Activated T-cell treated with anti-CD3 and anti-CD28 coated beads for 48 hours (primary cell): Measurements from ENCODE around the gene ANKS4B.
"Not testable (repeated sequence)": the region's sequence is repeated elsewhere in the genome, so short reads cannot be mapped to it uniquely, and the experiment has no call there.

Experiments
- DNase-seq: peaks from one replicate; pipeline ENCODE4 v3.0.0-alpha.2; 2020; ENCODE audit warnings: low read depth

ANKS4B gene

DNA sequence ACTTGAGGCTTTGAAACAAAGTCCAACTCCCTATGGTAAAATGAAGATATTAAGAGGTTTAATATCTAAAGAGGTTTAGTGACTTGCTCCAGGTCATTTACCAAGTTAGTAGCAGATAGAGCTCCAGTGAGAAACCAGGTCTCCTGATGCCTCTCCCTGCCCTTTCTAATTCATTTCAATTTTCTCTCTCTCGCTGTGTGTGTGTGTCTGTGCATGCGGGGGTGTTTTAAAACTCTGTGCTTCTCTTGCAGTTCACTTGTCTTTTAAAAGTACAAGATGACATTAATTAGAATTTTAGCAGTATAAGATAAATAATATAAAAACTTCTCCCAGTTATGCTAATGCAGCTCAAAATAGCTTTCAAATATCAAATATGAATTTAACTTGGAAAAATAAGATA lies 13.9 kb upstream of the ANKS4B start:
- DNase-seq = no peak

DNA sequence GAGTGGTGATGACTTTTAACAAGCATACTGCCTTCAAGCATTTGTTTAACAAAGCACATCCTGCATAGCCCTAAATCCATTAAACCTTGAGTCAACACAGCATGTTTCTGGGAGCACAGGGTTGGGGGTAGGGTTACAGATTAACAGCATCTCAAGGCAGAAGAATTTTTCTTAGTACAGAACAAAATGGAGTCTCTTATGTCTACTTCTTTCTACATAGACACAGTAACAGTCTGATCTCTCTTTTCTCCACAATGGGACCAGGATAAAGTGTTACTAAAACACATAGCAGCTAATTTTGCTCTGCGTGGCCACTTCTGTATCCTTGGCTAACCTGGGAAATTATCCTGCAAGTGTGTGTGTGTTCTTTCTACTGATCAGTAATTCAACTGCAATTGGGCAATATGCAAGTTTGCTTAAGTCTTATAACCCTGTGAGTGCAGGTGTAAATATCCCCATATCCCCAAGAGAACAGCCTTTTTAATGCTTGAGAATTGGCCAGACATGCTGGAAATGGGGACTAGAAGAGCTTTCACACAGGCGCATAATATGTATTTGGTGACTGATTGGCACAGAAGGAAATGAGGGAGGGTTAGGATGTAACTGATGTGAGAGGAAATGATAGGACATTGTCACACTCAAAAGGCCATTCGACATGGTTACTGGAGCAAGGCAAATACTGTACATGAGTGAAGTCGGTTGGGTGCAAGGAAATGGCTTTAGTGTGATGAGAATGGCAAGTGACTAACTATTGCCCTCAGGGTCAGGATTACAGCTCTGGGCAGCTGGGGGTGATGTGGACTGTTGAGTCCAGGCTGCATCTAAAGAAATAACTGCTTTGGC lies 10.8 kb upstream of the ANKS4B start:
- DNase-seq = no peak

DNA sequence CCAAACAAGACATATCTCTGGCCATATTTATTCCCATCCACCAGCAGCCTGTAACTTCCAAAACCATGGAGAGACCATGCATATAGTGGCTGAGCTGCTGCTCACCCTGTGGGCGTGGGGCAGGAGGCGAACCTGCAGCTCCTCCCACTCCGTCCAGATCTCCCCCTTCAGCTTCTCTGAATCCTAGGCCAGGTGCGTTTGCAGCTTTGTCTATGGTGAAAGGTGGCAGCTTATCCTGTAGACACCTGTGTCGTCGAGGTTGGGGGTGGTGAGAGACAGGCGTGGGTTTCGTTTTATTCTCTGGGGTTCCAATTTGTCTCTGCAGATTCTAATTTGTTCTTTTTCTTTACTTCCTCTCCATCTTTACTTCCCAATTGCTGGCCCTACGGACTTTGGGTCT lies 9.7 kb upstream of the ANKS4B start:
- no peak for DNase-seq

DNA sequence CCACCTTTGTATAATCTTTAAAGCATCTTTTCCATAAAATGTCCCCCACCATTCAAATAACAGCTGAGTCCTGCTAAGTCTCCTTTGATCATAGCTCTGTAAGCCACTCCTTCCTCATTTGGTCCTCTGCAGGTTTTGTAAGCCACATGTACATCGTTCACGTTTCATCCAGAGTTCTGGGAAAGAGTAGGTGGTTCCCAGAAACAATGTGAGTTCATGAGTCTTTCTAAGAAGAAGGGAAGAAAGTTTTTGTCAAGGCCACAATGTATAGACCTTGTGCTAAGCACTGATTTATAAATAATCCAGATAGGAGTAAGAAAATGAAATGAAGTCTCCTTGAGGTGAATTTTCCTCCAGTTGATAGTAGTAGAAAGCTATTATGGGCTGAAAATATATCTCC lies 8.7 kb upstream of the ANKS4B start:
- DNase-seq = no peak

DNA sequence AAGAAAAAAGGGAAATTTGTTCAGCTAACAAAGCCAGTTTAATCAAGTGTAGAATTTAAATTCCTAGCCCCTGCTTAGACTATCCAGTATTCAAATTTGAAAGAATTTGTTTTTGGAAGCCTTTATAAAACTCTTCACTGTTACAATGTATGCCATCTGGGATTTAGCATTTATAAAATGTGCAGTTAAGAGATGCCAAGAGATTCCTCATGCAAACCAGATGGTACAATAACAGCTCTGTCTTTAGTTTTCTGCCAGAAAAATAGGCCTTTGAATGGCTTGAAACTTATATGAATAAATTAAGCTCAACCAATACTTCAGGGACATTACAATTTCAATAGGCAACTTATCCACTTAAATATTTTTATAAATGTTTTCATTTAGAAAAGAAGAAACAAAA lies 6.8 kb upstream of the ANKS4B start:
- no peak for DNase-seq

DNA sequence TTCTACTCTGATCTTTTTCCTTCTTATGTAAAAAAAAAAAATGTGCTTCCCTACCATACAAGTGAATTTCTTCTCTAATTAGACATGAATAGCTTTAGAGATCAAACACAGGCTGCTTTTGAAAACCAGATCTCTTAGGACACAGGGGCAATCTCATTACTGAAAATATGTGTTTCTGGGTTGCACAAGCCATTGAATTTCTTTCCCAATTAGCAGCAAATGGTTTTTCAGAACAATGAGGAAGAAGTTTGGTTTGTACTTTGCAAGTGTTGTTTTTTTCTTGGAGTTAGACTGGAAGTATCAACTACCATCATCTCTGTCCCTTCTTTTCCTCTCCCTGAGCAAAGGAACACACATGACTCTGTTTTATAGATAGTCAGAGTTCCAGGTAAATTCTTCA lies 5.6 kb upstream of the ANKS4B start:
- no peak for DNase-seq

DNA sequence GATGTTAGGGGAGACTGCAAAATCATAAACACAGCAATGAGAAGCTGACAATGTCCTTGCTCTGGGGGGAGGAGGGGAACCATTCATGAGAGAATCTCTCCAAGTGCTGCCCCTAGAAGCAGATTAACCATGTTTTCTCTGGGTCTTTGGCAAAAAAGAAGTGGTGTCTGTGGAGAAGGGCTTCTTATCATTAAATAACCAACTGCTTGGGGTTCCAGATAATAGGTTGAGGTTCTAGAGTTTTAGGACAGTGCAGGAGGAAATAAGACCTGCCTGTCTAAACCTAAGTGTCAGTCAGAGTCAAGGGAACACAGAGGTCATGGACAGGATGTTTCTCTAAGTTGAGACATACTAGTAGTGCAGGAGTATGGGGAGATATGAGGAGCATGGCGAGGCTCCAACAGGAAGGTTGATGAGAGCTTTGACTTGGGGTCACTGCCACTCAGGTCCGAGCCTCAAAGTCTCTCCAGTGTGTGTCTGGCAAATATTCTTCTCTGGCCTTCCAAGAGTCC lies 5.1 kb upstream of the ANKS4B start:
- DNase-seq = no peak

DNA sequence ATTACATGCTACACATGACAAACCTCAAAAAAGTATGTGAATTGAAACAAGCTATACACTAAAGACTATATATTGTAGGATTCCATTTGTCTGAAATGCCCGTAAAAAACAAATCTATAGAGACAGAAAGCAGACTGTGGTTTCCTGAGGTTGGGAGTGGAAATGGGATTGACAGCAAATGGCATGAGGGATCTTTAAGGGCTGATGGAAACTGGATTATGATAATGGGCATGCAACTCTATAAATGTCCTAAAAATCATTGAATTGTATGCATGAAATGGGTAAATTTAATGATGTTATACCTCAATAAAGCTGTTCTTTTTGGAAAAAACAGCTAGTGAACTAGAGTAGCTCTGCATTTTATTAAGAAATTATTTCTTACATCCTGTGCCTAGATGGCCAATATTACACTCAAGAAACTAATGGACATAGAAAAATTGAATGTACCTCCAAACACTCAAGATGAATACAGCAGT lies 416 bp upstream of the ANKS4B start:
- DNase-seq = no peak

DNA sequence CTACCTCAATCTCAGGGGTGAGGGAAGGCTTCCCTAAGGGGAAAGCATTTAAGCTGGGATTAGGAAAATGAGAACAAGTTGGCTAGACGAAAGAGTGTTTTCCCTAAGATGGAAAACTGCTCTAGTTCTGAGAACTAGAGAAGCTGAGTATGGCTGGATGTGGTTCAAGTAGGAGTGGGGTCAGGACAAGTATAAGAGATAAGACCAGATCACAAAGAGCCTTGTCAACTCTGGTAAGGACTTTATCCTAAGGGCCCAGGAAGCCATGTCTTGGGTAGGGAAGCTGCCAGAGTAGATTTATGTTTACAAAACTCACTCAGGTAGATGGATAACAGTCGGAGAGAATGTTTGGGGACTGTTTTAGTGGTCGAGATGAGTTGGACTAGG lies 1.7 kb downstream of the ANKS4B start:
- DNase-seq = no peak

DNA sequence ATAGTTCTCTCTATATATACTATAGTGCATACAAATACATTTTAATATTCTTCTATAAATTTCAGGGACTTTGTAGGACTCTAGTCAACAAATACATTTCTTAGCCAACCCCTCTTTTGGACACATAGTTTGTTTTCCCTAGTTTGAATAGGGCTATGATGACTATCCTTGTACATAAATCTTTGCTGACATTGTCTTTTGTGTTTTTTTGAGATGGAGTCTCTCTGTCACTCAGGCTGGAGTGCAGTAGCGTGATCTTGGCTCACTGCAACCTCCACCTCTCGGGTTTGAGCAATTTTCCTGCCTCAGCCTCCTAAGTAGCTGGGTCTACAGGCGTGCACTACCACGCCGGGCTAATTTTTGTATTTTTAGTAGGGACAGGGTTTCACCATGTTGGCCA lies 3.3 kb downstream of the ANKS4B start:
- DNase-seq = no peak

DNA sequence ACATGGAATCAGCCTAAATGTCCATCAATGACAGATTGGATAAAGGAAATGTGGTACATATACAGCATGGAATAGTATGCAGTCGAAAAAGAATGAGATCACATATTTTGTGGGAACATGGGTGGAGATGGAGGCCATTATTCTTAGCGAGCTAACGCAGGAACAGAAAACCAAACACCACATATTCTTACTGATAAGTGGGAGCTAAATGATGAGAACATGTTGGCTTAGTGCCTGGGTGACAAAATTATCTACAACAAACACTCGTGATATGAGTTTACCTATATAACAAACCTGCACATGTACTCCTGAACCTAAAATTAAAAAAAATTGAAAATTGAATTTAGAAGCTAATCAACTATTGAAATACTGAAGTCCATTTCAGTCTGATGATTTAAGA lies 6.1 kb downstream of the ANKS4B start:
- no peak for DNase-seq

DNA sequence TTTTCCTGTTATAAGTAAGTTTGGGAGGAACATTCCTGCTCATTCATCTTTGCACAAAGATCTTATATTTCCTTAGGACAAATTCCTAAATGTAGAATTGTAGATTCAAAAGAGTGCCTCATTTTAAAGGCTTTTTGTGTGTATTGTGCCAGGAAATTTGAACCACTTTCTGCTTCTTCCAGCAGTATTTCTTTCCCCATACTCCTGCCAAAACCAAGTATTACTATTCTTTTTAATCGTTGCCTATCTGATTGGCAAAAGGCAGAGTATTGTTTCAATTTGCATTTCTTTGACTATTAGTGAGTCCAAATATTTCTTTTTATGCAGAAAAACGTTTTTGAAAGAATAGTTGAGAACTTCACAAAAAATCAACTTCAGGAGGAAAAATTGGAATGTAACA lies 9.3 kb downstream of the ANKS4B start:
- DNase-seq = no peak

DNA sequence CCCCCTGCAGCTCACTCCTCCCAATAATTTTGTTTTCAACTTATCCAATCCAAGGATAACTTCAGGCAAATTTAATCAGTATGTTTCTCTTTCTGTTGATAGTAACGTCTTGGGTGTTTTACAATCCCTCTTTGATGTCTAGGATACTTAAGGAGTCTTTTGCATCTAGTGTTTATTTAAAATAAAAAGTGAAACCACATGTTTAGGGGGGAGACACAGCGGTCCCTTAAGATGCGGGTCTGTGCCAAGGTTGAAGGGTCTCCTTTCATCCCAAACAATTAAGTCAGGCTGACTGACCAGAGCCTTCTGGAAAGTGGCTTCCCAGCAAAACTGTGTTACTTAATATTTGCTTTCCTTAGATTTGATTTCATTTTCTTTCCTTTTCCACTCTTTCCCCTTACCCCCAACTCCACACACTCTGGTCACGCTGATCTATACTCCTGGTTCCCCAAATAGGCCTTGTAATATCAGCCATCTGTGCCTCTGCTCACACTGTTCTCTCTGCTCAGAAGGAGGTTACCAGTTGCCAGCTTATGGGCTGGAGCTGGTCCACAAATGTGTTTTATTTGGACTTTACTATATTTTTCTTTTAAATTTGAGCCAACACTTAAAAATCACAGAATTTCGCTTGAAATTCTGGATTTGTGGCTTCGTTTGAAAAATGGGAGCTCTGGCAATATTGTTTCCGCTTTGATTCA lies 11.2 kb downstream of the ANKS4B start:
- DNase-seq = no peak

DNA sequence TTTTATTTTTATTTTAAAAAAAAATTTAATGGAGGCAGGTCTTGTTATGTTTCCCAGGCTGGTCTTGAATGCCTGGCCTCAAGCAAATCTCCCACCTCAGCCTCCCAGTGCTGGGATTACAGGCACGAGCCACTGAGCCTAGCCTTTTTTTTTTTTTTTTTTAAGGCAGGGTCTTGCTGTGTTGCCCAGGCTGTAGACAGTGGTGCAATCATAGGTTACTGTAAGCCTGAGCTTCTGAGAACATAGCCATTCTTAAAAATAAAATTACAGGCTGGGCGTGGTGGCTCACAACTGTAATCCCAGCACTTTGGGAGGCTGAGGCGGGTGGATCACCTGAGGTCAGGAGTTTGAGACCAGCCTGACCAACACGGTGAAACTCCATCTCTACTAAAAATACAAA lies 14.7 kb downstream of the ANKS4B start:
- DNase-seq = not testable (repeated sequence)

DNA sequence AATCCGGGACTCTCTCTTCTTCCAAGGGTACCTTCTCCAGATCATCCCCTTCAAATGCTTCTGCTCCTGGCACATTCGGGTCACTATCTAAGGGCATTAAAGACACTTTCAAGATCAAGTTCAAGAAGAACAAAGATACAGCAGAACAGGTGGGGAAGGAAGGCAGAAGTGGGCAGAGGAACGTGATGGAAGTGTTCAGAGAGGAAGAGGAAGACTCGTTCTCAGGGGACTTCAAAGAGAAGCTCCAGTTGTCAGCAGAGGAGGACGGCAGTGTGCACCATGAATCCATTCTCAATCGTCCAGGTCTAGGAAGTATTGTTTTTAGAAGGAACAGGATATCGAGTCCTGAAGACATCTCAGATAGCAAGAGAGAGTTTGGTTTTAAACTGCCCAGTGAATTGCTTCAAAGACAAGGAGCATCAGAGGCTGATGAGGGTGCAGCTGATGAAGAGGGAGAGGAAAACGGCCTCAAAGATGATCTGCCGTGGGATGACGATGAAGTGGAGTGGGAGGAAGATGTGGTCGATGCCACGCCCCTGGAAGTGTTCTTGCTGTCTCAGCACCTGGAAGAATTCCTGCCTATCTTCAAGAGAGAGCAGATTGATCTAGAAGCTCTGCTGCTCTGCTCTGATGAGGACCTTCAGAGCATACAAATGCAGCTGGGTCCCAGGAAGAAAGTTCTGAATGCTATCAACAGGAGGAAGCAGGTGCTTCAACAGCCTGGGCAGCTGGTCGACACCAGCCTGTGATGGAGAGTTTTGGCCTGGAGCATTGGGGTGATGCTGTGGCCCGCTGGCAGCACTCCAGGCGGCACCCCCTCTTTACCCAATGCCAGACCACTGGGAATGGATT lies 16.8 kb downstream of the ANKS4B start:
- DNase-seq = no peak

DNA sequence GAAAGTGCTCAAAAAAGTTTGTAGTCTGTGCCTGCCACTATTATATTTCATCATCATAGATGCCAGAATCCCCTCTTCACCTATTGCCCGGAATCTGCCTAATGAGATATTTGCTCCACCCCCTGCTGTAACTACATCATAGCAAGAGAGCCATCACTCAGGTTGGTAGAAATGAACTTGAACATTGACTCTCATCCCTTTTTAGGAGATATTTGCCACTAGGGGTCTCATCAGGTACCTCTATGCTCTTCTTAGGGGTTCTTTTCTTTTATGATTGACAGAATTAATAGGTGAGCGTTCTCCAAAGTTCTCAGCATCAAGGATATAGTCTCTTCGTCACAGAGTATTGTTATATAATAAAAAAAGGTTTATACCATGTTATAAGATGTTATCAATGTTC lies 20.0 kb downstream of the ANKS4B start:
- no peak for DNase-seq

DNA sequence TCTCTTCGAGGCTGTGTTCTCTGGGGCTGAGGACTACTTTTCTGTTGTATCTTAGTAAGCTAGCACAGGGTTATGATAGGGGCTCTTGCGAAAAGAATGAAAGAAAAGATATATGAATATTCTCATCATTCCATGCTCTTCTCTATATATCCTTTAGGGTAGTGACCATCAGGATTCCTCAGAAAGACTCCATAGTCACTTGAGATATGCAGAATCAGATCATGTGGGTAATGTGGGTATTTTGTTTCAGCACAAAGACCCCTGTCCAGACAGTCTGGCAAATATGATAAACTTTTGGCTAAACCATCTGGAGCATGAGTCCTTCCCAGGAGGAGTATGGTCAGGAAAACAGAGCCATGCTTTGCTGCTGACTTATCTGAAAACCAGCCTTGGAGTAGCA lies 23.1 kb downstream of the ANKS4B start:
- no peak for DNase-seq

DNA sequence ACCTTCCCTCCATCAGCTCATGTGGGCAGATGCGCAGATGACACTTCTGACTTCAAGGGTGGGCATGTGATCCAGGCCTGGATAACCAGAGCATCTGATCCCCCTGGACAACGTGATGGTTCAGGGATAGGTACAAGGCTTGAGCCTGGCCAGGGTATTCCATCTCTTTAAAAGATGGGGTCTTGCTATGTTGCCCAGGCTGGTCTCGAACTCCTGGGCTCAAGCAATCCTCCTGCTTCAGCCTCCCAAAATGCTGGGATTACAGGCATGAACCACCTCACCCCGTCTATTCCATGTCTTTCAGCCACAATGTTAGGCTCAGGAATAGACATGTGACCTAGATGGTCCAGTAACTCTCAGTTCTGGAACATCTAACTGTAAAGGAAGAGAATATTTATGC lies 23.8 kb downstream of the ANKS4B start:
- DNase-seq = no peak

DNA sequence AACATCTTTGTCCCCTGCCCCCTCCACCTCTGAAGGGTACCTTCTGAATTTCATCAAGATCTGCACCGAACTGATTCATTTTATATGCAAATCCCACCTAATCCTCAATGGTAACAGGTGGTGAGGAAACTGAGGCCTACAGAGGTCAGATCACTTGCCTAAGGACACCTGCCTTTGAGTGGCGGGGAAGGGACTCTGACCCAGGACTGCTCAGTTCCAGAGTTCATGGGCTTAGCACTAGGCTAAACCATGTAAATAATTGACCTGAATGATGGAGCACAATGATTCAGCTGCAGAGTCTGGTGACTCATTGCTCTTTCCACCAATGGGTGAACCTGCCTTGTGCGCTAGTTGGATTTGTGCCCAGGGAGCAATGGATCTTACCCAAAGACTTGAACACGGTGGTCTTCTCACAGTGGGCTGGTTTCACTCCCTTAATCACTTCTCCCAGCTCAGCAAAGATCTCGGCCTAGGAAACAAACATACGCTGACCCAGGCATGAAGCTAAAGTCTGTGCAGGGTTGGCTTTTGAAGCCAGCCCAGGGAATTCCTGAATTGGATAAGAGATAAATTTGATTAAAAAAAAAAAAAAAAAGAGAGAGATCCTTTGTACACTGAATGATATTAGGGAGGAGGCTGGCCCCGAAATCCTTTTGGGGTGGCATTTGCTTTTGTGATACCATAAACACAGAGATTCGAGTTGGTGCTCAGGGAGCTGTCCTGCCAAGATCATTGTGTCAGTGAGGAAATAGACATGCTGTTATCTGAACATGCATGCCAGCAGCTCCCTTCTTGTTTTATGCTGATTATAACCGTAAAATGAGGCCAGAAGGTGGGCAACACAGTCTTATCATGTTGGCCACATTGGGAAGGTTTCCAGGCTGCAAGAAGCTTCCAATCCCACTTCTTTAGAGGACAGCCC lies 27.6 kb downstream of the ANKS4B start:
- DNase-seq = no peak

DNA sequence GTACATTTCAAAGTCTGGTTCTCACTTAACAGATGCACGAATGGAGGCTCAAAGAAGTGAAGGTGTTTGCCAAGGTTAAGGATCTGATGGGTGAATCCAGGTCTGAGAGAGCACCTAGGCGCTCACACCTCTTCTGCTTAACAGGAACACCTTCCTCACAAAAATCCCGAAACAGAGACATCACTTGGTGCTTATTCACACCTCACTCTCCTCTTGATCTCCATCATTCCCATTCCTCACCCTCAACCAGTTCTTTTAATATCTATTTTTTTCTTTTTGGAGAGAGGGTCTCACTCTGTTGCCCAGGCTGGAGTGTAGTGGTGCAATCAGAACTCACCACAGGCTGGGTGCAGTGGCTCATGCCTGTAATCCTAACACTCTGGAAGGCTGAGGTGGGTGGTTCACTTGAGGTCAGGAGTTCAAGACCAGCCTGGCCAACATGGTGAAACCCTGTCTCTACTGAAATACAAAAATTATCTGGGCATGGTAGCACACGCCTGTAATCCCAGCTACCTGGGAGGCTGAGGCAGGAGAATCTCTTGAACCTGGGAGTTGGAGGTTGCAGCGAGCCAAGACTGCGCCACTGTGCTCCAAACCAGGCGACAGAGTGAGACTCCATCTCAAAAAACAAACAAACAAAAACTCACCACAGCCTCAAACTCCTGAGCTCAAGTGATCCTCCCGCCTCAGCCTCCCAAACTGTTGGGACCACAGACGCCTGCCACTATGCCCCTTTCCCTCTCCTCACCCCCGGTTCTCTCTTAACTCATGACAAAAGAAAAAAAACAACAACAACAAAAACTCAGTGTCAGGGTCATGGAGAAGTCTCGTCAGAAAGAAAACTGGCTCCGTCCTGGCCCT lies 29.5 kb downstream of the ANKS4B start:
- DNase-seq = no peak
